Uterus (tissue), 4 donors: Measurements from ENCODE around the gene KLK2. TPM values are rescaled to one million over a fixed set of nuclear protein-coding genes. Genes with fewer than 3 reads are reported as not detected.

Source experiments
- DNase-seq, 2 donors: peaks; one replicate each; pipeline ENCODE4 v3.0.0-alpha.2; 2019 to 2020
- H3K27ac ChIP-seq, 2 donors: fragments of 200-600 bp; sonication (generic); 1 replicate in 1 of 2; 2 replicates in 1 of 2; pipeline ENCODE4 v1.5.1; 2016 to 2018
- H3K27me3 ChIP-seq, 2 donors: fragments of 200-600 bp; sonication (generic); one replicate each; pipeline ENCODE4 v1.5.1; 2018 to 2019; ENCODE audit warnings: control low read depth in 1 of 2
- H3K36me3 ChIP-seq, 2 donors: fragments of 200-600 bp; sonication (generic); one replicate each; pipeline ENCODE4 v1.5.1; 2019; ENCODE audit warnings: control low read depth in 1 of 2
- H3K4me1 ChIP-seq, 2 donors: fragments of 200-600 bp; sonication (generic); one replicate each; pipeline ENCODE4 v1.5.1; 2018 to 2019; ENCODE audit warnings: control low read depth in 1 of 2
- H3K4me3 ChIP-seq, 2 donors: fragments of 200-600 bp; sonication (generic); 1 replicate in 1 of 2; 2 replicates in 1 of 2; pipeline ENCODE4 v1.5.1; 2018 to 2019; ENCODE audit warnings: mild to moderate bottlenecking in 1 of 2
- H3K9me3 ChIP-seq, 2 donors: fragments of 200-600 bp; sonication (generic); one replicate each; pipeline ENCODE4 v1.5.1; 2019; ENCODE audit warnings: control low read depth in 1 of 2
- CTCF ChIP-seq, 4 experiments: fragments of 200-600 bp in 2 of 4; fragments of 450-650 bp in 2 of 4; sonication (generic) in 2 of 4; IDR thresholded peaks; one replicate each; pipeline ENCODE4 v1.5.1; 2016 to 2019; ENCODE audit warnings: antibody characterized with exemption in 4 of 4, mild to moderate bottlenecking in 2 of 4, moderate library complexity in 1 of 4
- POLR2A ChIP-seq, 2 donors: fragments of 450-650 bp; IDR thresholded peaks; one replicate each; pipeline ENCODE4 v1.6.1; 2016; ENCODE audit warnings: antibody characterized with exemption in 2 of 2, mild to moderate bottlenecking in 1 of 2, moderate library complexity in 1 of 2
- intact Hi-C: fragments of 100-400 bp; cut with DNase I; formaldehyde crosslinking; loops from one replicate; pipeline ENCODE4 v1.15.1; 2023; ENCODE audit warnings: low total_unique reads
- total RNA-seq, 4 donors: library from RNA; depleted of rRNA in 3 of 4; stranded (reverse); fragments of >200 nt in 3 of 4; gene quantifications; one replicate each; pipeline versions ENCODE4 v1.1.0 to v1.2.4, GENCODE V29; 2014 to 2023
- donor health status: DM: yes; HTN: yes; CAD: no.

The KLK2 gene
- total RNA-seq, 4 donors from 2014 or later: 0.41 TPM; not detected in 3

GRCh38 chr19:50922317-50922853 lies 49.1 kb downstream of the KLK2 start:
- Histone ChIP-seq H3K36me3 (no peaks in the 10 kb centered on the region), H3K4me1 (no peaks in the 10 kb centered on the region), H3K9me3 (no peaks in the 10 kb centered on the region), H3K27ac (no peak overlapping the region), H3K27me3 (no peaks in the 10 kb centered on the region), H3K4me3 (no peak overlapping the region)
- intact Hi-C loops: no loop called here
- DNase-seq: peak; percentile 30 to 41
- peak; percentile 46 to 70 (median 58) for TF ChIP-seq CTCF (IDR thresholded peaks at IDR 0.05)
- TF ChIP-seq POLR2A (IDR thresholded peaks at IDR 0.05): no peak

DNA sequence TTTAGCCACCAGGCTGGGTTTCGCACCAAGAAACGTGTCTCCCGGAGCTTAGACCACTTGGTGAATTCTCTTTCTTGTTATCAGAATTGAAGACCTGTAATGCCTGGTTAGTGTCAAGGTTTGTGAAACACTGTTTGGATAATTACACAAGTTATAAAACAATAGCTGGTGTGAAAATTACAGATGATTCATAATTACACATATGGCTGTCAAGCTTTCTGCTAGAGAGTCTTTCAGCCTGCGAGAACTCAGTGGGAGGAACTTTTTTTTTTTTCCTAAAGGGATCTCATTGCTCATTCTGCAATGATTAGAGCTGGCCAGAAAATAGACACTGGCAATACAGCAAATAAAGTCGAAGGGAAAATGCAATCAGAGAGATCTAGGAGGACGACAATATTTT lies 51.3 kb downstream of the KLK2 start:
- no peak overlapping the region for H3K27ac ChIP-seq
- no peaks in the 10 kb centered on the region for H3K27me3 ChIP-seq
- H3K4me3 ChIP-seq: no peak overlapping the region
- no peak for TF ChIP-seq POLR2A (IDR thresholded peaks at IDR 0.05)
- no peak for TF ChIP-seq CTCF (IDR thresholded peaks at IDR 0.05)
- H3K9me3 ChIP-seq: no peaks in the 10 kb centered on the region
- H3K36me3 ChIP-seq: no peaks in the 10 kb centered on the region
- intact Hi-C loops: no loop called here
- H3K4me1 ChIP-seq: no peaks in the 10 kb centered on the region
- no peak for DNase-seq

DNA sequence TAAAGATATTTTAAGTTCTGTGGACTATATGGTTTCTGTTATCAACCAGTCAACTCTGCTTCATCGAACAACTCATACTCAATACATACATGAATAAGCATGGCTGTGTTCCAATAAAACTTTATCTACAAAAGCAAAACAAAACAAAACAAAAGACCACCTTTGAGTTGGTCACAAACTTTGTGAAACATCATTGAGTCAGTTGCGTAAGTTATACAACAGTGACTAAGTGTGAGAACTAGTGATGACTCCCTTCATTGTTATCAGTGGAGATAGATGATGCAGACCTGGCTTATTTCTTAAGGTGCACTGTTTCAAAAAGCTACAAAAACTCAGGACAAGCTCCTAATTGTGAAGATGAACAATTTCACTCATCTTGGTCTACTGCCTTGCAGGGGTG lies 52.5 kb downstream of the KLK2 start:
- H3K36me3 ChIP-seq: no peaks in the 10 kb centered on the region
- H3K4me1 ChIP-seq: no peaks in the 10 kb centered on the region
- TF ChIP-seq CTCF (IDR thresholded peaks at IDR 0.05): no peak
- TF ChIP-seq POLR2A (IDR thresholded peaks at IDR 0.05): no peak
- H3K27ac ChIP-seq: no peak overlapping the region
- no peak for DNase-seq
- H3K9me3 ChIP-seq: no peaks in the 10 kb centered on the region
- no peaks in the 10 kb centered on the region for H3K27me3 ChIP-seq
- intact Hi-C loops: no loop called here
- no peak overlapping the region for H3K4me3 ChIP-seq

GRCh38 chr19:50926144-50926543 lies 52.9 kb downstream of the KLK2 start:
- Histone ChIP-seq H3K27ac (no peak overlapping the region), H3K4me1 (no peaks in the 10 kb centered on the region), H3K27me3 (no peaks in the 10 kb centered on the region), H3K4me3 (no peak overlapping the region), H3K36me3 (no peaks in the 10 kb centered on the region), H3K9me3 (no peaks in the 10 kb centered on the region)
- no peak for TF ChIP-seq CTCF (IDR thresholded peaks at IDR 0.05)
- no peak for TF ChIP-seq POLR2A (IDR thresholded peaks at IDR 0.05)
- intact Hi-C loops: no loop called here
- no peak for DNase-seq

DNA sequence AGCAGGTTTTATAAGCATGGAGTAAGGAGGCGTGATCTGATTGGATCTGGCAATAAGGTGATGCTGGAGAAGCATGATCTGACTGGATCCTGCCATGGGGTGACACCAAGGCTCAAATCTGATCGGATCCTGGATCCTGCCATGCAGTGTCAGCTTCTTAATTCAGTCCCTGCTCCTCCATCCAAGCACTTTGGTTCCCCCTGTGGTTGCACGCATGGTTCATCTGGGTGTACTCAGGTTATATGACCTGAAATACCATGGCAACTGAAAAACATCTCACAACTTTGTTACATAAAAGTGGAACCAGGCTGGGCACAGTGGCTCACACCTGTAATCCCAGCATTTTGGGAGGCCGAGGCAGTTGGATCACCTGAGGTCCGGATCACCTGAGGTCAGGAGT lies 55.6 kb downstream of the KLK2 start:
- H3K4me1 ChIP-seq: no peaks in the 10 kb centered on the region
- no peaks in the 10 kb centered on the region for H3K36me3 ChIP-seq
- H3K27ac ChIP-seq: no peak overlapping the region
- no peak for TF ChIP-seq POLR2A (IDR thresholded peaks at IDR 0.05)
- TF ChIP-seq CTCF (IDR thresholded peaks at IDR 0.05): no peak
- intact Hi-C loops: no loop called here
- DNase-seq: no peak
- H3K9me3 ChIP-seq: no peaks in the 10 kb centered on the region
- H3K4me3 ChIP-seq: no peak overlapping the region
- no peaks in the 10 kb centered on the region for H3K27me3 ChIP-seq

Other genes starting within 250 kb of the KLK2 start
- under 1 TPM in 1 of 4 donors, not detected in 3; 0.14 TPM for gene SYT3, start 233.6 kb upstream of the KLK2 start, total RNA-seq
- not detected for gene C19orf81, start 224.0 kb upstream of the KLK2 start, total RNA-seq
- 1 to 10 TPM in 2 of 4 donors, not detected in 2; 4.0 to 6.5 TPM for gene SHANK1, start 153.6 kb upstream of the KLK2 start, total RNA-seq
- gene CLEC11A, start 150.1 kb upstream of the KLK2 start, total RNA-seq: 100 to 1,000 TPM in 1 of 4 donors, 10 to 100 TPM in 1, 1 to 10 TPM in 2; 1.5 to 105 (median 10.9) TPM
- not detected for gene GPR32, start 103.0 kb upstream of the KLK2 start, total RNA-seq
- not detected for gene ACP4, start 83.0 kb upstream of the KLK2 start, total RNA-seq
- under 1 TPM in 1 of 4 donors, not detected in 3; 0.82 TPM for gene KLK1, start 49.7 kb upstream of the KLK2 start, total RNA-seq
- not detected for gene KLK15, start 39.9 kb upstream of the KLK2 start, total RNA-seq
- gene KLK3, start 18.5 kb upstream of the KLK2 start, total RNA-seq: 1 to 10 TPM in 1 of 4 donors, not detected in 3; 1.4 TPM
- gene KLK4, start 38.0 kb downstream of the KLK2 start, total RNA-seq: 1 to 10 TPM in 1 of 4 donors, not detected in 3; 3.4 TPM
- gene KLK5, start 79.6 kb downstream of the KLK2 start, total RNA-seq: 1 to 10 TPM in 1 of 4 donors, under 1 TPM in 1, not detected in 2; 0.69 to 1.0 TPM
- gene KLK6, start 96.2 kb downstream of the KLK2 start, total RNA-seq: 1 to 10 TPM in 1 of 4 donors, under 1 TPM in 1, not detected in 2; 0.46 to 1.0 TPM
- 1 to 10 TPM in 1 of 4 donors, under 1 TPM in 1, not detected in 2; 0.14 to 1.1 TPM for gene KLK7, start 110.5 kb downstream of the KLK2 start, total RNA-seq
- gene KLK8, start 128.2 kb downstream of the KLK2 start, total RNA-seq: 1 to 10 TPM in 1 of 4 donors, not detected in 3; 4.8 TPM
- gene KLK10, start 146.3 kb downstream of the KLK2 start, total RNA-seq: 1 to 10 TPM in 2 of 4 donors, not detected in 2; 3.8 to 4.1 TPM
- 1 to 10 TPM in 2 of 4 donors, not detected in 2; 1.3 to 2.0 TPM for gene KLK11, start 153.2 kb downstream of the KLK2 start, total RNA-seq
- not detected for gene KLK12, start 161.6 kb downstream of the KLK2 start, total RNA-seq
- not detected for gene KLK13, start 191.7 kb downstream of the KLK2 start, total RNA-seq
- under 1 TPM in 1 of 4 donors, not detected in 3; 0.76 TPM for gene KLK14, start 209.4 kb downstream of the KLK2 start, total RNA-seq
- 10 to 100 TPM in 1 of 4 donors, 1 to 10 TPM in 2, not detected in 1; 7.8 to 27.7 (median 8.4) TPM for gene CTU1, start 235.0 kb downstream of the KLK2 start, total RNA-seq